A673 (cell line): ENCODE results near the gene ERP44. TPM values are rescaled to one million over a fixed set of nuclear protein-coding genes. Genes with fewer than 3 reads are reported as not detected.

Experiments
- BruUV-seq: library from RNA; stranded (reverse); fragments of 400-500 nt; replicated peaks from 2 replicates; lab custom pipeline; 2021; lab: Mats Ljungman, UMichigan
- CTCF ChIA-PET: fragments of 300-600 bp; sonication (Branson Sonifier 250); formaldehyde crosslinking; loops from one replicate; lab custom pipeline; 2022; ENCODE audit warnings: antibody characterized with exemption; lab: Charles Lee
- POLR2A ChIA-PET: fragments of 300-600 bp; sonication (Branson Sonifier 250); formaldehyde crosslinking; loops from one replicate; lab custom pipeline; 2022; ENCODE audit warnings: antibody characterized with exemption; ENCODE audit not compliant: low non-redundant PET; lab: Charles Lee
- DNase-seq: peaks from one replicate; pipeline ENCODE4 v3.0.0-alpha.2; 2015; ENCODE audit warnings: low spot score
- H3K27ac ChIP-seq: fragments of 200-600 bp; sonication (generic); 2 replicates; pipeline ENCODE4 v1.5.1; 2016; ENCODE audit warnings: mixed run types, low read depth, mild to moderate bottlenecking, mixed read lengths, antibody characterized with exemption, low read length; ENCODE audit not compliant: poor library complexity, severe bottlenecking
- H3K27me3 ChIP-seq: fragments of 200-600 bp; sonication (generic); replicated peaks from 2 replicates; pipeline ENCODE4 v1.6.1; 2017; ENCODE audit warnings: mixed run types, low read depth, mild to moderate bottlenecking, mixed read lengths, antibody characterized with exemption, low read length; ENCODE audit not compliant: insufficient read depth, poor library complexity
- H3K36me3 ChIP-seq: fragments of 200-600 bp; sonication (generic); 2 replicates; pipeline ENCODE4 v1.6.1; 2016; ENCODE audit warnings: mixed run types, mild to moderate bottlenecking, mixed read lengths, antibody characterized with exemption, low read length; ENCODE audit not compliant: insufficient read depth, poor library complexity, severe bottlenecking
- H3K4me1 ChIP-seq: fragments of 200-600 bp; sonication (generic); 2 replicates; pipeline ENCODE4 v1.6.1; 2017; ENCODE audit warnings: mixed run types, mild to moderate bottlenecking, mixed read lengths, antibody characterized with exemption, low read length; ENCODE audit not compliant: insufficient read depth, poor library complexity, severe bottlenecking
- H3K4me3 ChIP-seq: fragments of 200-600 bp; sonication (generic); 2 replicates; pipeline ENCODE4 v1.5.1; 2016; ENCODE audit warnings: low read depth, mixed run types, mild to moderate bottlenecking, mixed read lengths, low read length; ENCODE audit not compliant: poor library complexity, severe bottlenecking
- H3K9me3 ChIP-seq: fragments of 200-600 bp; sonication (generic); 2 replicates; pipeline ENCODE4 v1.6.1; 2016; ENCODE audit warnings: mixed run types, low read depth, mild to moderate bottlenecking, mixed read lengths, antibody characterized with exemption, low read length; ENCODE audit not compliant: poor library complexity, severe bottlenecking
- EZH2 ChIP-seq: fragments of 200-600 bp; sonication (generic); IDR thresholded peaks from 2 replicates; pipeline ENCODE4 v1.6.1; 2017; ENCODE audit warnings: borderline replicate concordance, low read depth, mild to moderate bottlenecking, mixed read lengths, antibody characterized with exemption, low read length; ENCODE audit not compliant: poor library complexity, severe bottlenecking
- intact Hi-C: fragments of 100-400 bp; cut with micrococcal nuclease; formaldehyde crosslinking; loops from one replicate; pipeline ENCODE4 v1.10.0; 2022; ENCODE audit not compliant: unreplicated experiment
- total RNA-seq: library from RNA; stranded (reverse); gene quantifications from 2 replicates; pipeline ENCODE4 v1.2.3, GENCODE V29; 2021
- TF ChIP-seq, protein P1 (sequence below): fragments of 300-800, 200-600 bp; sonication (generic); conservative IDR thresholded peaks from 2 replicates; pipeline ENCODE4 v1.5.1; 2017; ENCODE audit warnings: low read depth, mild to moderate bottlenecking, antibody characterized with exemption, low read length, moderate library complexity, mixed read lengths

Gene ERP44
- total RNA-seq, 1 experiment from 2014 or later: 16.8 TPM

DNA sequence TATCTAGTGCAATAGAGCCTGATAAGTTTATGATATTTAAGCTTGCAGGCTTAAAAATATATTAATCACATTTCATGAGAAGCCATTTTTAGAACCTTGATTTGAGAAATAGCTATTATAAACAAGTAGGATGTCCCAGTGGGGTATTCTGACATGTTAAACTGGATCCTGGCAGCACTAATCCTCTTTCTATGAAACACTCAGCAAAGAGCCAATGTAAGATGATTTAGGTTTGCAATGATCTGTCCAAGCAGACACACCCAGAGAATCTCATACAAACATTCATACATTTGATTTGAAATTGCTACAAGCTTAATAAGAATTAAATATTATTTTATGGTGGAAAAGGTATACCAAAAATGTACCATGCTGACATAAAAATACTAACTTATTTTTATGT lies 86.5 kb downstream of the ERP44 start:
- H3K27me3 ChIP-seq: no peaks in the 10 kb centered on the region
- no peak overlapping the region for H3K4me3 ChIP-seq
- no TSS peak for BruUV-seq
- intact Hi-C loops: no loop called here
- ChIA-PET POLR2A (no interaction called here), CTCF (no interaction called here)
- no peak overlapping the region for H3K27ac ChIP-seq
- no peak for DNase-seq
- peaks cover 20% of the 10 kb centered on the region for H3K4me1 ChIP-seq
- H3K36me3 ChIP-seq: no peaks in the 10 kb centered on the region
- TF ChIP-seq, protein P1, sequence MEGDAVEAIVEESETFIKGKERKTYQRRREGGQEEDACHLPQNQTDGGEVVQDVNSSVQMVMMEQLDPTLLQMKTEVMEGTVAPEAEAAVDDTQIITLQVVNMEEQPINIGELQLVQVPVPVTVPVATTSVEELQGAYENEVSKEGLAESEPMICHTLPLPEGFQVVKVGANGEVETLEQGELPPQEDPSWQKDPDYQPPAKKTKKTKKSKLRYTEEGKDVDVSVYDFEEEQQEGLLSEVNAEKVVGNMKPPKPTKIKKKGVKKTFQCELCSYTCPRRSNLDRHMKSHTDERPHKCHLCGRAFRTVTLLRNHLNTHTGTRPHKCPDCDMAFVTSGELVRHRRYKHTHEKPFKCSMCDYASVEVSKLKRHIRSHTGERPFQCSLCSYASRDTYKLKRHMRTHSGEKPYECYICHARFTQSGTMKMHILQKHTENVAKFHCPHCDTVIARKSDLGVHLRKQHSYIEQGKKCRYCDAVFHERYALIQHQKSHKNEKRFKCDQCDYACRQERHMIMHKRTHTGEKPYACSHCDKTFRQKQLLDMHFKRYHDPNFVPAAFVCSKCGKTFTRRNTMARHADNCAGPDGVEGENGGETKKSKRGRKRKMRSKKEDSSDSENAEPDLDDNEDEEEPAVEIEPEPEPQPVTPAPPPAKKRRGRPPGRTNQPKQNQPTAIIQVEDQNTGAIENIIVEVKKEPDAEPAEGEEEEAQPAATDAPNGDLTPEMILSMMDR: no peak
- no peak for TF ChIP-seq EZH2
- H3K9me3 ChIP-seq: peaks cover 11% of the 10 kb centered on the region

DNA sequence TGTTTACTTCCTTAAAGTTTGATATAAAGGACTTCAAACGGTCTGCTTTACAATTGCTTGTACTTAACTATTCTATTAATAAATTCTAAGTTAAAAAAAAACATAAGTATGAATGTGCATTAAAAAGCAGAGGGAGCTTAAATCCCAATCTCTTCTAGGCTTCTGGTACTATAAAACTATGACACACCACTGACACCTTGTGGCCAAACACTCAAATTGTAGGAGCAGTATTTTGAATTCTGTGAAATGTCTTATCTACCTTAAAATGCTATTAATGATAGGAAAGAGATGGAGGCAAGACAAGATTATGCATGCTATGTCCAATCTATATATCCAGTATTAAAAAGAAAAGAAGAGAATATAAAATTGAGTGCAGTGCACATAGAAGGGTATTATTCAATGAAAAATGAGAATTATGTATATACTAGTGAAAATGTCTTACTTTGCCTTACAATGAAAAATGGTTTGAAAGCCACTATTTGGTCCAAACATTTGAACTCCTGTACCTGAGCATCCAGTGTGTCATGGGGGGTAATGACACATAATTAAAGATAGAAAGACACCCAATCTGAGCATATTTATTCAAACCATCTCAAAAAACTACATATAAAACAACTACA lies 87.6 kb downstream of the ERP44 start:
- H3K27me3 ChIP-seq: no peaks in the 10 kb centered on the region
- peak; percentile 70 for DNase-seq
- peaks cover 27% of the 10 kb centered on the region for H3K4me1 ChIP-seq
- no peak overlapping the region for H3K27ac ChIP-seq
- no peaks in the 10 kb centered on the region for H3K36me3 ChIP-seq
- H3K4me3 ChIP-seq: no peak overlapping the region
- H3K9me3 ChIP-seq: peaks cover 11% of the 10 kb centered on the region
- no peak for TF ChIP-seq EZH2
- TF ChIP-seq, protein P1: peak; percentile 70
- POLR2A ChIA-PET: no interaction called here
- no TSS peak for BruUV-seq
- intact Hi-C loops: no loop called here
- CTCF ChIA-PET: interaction anchor here (0.6 to 0.7 kb wide), 3 partner anchors 187 to 1163 kb away, joined by 3 to 5 read pairs (median 3); no protein-coding TSS in a partner anchor

DNA sequence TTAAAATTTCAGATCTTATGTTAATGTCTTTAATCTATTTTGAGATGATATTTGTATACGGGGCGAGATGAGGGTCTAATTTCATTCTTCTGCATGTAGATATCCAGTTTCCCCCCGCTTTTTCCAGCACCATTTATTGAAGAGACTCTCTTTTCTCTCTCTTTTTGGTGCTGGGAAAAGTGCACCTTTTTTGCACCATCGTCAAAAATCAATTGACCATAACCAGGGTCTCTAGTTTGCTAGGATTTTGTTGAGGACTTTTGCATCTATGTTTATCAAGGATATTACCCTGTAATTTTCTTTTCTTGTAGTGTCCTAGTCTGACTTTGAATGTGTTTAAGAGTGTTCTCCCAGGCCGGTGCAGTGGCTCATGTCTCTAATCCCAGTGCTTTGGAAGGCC lies 99.0 kb downstream of the ERP44 start:
- no TSS peak for BruUV-seq
- Histone ChIP-seq H3K36me3 (no peaks in the 10 kb centered on the region), H3K4me3 (no peak overlapping the region), H3K4me1 (no peaks in the 10 kb centered on the region), H3K9me3 (no peaks in the 10 kb centered on the region), H3K27me3 (no peaks in the 10 kb centered on the region), H3K27ac (no peak overlapping the region)
- TF ChIP-seq EZH2: no peak
- TF ChIP-seq, protein P1: no peak
- ChIA-PET POLR2A (no interaction called here), CTCF (no interaction called here)
- intact Hi-C loops: no loop called here
- DNase-seq: no peak
